Loucy (cell line): ENCODE data around the gene ZNF77.

ENCODE experiments used
- H2AFZ ChIP-seq: fragments of 200-600 bp; sonication (generic); 2 replicates; pipeline ENCODE4 v1.6.0; 2016; ENCODE audit warnings: antibody characterized with exemption, mild to moderate bottlenecking, low read length, moderate library complexity
- H3F3A ChIP-seq: fragments of 200-600 bp; 2 replicates; pipeline ENCODE4 v1.6.0; 2016; ENCODE audit warnings: antibody characterized with exemption, low read depth, mild to moderate bottlenecking
- H3K27me3 ChIP-seq: fragments of 200-600 bp; sonication (generic); 2 replicates; pipeline ENCODE4 v1.6.1; 2014; ENCODE audit warnings: low read length, mild to moderate bottlenecking; ENCODE audit not compliant: insufficient read depth, poor library complexity, severe bottlenecking
- H3K36me3 ChIP-seq: fragments of 200-600 bp; sonication (generic); 2 replicates; pipeline ENCODE4 v1.6.1; 2016; ENCODE audit warnings: low read length; ENCODE audit not compliant: insufficient read depth
- H3K4me1 ChIP-seq: fragments of 200-600 bp; sonication (generic); 2 replicates; pipeline ENCODE4 v1.5.1; 2014; ENCODE audit warnings: low read length, mild to moderate bottlenecking; ENCODE audit not compliant: insufficient read depth, poor library complexity, severe bottlenecking
- H3K4me2 ChIP-seq: fragments of 200-600 bp; sonication (generic); 2 replicates; pipeline ENCODE4 v1.6.0; 2014; ENCODE audit warnings: antibody characterized with exemption, low read length, low read depth, mild to moderate bottlenecking; ENCODE audit not compliant: poor library complexity, severe bottlenecking
- H3K4me3 ChIP-seq: fragments of 200-600 bp; sonication (generic); 2 replicates; pipeline ENCODE4 v1.5.1; 2014; ENCODE audit warnings: low read length, mild to moderate bottlenecking, mixed read lengths; ENCODE audit not compliant: poor library complexity, severe bottlenecking
- H3K79me2 ChIP-seq: fragments of 200-600 bp; sonication (generic); 2 replicates; pipeline ENCODE4 v1.6.1; 2014; ENCODE audit warnings: low read length; ENCODE audit not compliant: insufficient read depth
- H3K9ac ChIP-seq: fragments of 200-600 bp; sonication (generic); 2 replicates; pipeline ENCODE4 v1.6.0; 2014; ENCODE audit warnings: mild to moderate bottlenecking, low read depth, low read length, moderate library complexity; ENCODE audit not compliant: poor library complexity, severe bottlenecking
- H3K9me2 ChIP-seq: fragments of 200-600 bp; sonication (generic); replicated peaks from 2 replicates; pipeline ENCODE4 v1.6.1; 2016; ENCODE audit warnings: low read depth, low read length, mixed read lengths
- H3K9me3 ChIP-seq: fragments of 200-600 bp; sonication (generic); 2 replicates; pipeline ENCODE4 v1.6.1; 2014; ENCODE audit warnings: mild to moderate bottlenecking, antibody characterized with exemption, low read length, low read depth; ENCODE audit not compliant: insufficient read depth
- H4K20me1 ChIP-seq: fragments of 200-600 bp; sonication (generic); 2 replicates; pipeline ENCODE4 v1.6.0; 2014; ENCODE audit warnings: antibody characterized with exemption, low read length, mild to moderate bottlenecking; ENCODE audit not compliant: insufficient read depth, poor library complexity, severe bottlenecking
- EZH2phosphoT487 ChIP-seq: fragments of 200-600 bp; IDR thresholded peaks from 2 replicates; pipeline ENCODE4 v1.6.1; 2018; ENCODE audit warnings: antibody characterized with exemption, mild to moderate bottlenecking, moderate library complexity, borderline replicate concordance
- TF ChIP-seq, protein P1 (sequence below): fragments of 200-600 bp; sonication (generic); conservative IDR thresholded peaks from 2 replicates; pipeline ENCODE4 v1.5.1; 2014; ENCODE audit warnings: mild to moderate bottlenecking, antibody characterized with exemption, low read length

ZNF77 gene

DNA sequence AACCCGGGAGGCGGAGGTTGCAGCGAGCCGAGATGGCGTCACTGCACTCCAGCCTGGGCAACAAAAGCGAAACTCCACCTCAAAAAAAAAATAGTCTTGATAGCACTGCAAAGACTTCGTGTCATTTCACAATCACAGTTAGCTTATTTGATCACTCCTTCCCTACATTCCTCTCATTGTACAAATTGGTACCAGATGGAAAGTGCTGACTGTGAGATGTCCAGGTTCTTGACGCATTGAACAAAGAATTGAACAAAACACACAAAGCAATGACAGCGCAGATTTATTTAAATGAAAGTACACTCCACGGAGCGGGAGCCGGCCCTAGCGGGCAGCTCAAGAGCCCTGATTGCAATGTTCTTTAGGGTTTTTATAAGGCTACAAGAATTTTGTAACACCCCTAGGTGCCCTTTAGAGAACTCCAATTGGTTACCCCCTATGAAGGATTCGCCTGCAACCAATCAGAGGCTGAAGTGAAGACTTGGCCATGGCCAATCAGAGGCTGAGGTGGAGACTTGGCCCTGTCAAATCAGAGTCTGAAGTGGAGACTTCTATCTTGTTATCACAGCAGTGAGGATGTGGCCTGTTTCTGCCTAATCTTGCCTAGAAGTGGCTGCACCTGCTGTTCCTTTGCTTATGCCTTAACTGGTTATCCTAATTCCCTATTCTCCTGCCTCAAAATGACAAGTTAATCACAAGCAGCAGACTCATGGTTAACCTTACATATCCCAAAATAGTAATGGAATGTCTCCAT, 60.9 kb downstream of the ZNF77 start:
- no peak overlapping the region for H3K4me3 ChIP-seq
- TF ChIP-seq EZH2phosphoT487: no peak
- TF ChIP-seq, protein P1, sequence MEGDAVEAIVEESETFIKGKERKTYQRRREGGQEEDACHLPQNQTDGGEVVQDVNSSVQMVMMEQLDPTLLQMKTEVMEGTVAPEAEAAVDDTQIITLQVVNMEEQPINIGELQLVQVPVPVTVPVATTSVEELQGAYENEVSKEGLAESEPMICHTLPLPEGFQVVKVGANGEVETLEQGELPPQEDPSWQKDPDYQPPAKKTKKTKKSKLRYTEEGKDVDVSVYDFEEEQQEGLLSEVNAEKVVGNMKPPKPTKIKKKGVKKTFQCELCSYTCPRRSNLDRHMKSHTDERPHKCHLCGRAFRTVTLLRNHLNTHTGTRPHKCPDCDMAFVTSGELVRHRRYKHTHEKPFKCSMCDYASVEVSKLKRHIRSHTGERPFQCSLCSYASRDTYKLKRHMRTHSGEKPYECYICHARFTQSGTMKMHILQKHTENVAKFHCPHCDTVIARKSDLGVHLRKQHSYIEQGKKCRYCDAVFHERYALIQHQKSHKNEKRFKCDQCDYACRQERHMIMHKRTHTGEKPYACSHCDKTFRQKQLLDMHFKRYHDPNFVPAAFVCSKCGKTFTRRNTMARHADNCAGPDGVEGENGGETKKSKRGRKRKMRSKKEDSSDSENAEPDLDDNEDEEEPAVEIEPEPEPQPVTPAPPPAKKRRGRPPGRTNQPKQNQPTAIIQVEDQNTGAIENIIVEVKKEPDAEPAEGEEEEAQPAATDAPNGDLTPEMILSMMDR: no peak
- no peak overlapping the region for H3K4me2 ChIP-seq
- H3K79me2 ChIP-seq: no peaks in the 10 kb centered on the region
- H3F3A ChIP-seq: no peaks in the 10 kb centered on the region
- no peaks in the 10 kb centered on the region for H3K9me2 ChIP-seq
- no peaks in the 10 kb centered on the region for H3K27me3 ChIP-seq
- H3K9me3 ChIP-seq: peaks cover 4% of the 10 kb centered on the region; the same call in 1 of the 2 replicates
- H2AFZ ChIP-seq: no peak overlapping the region
- no peak overlapping the region for H3K9ac ChIP-seq
- no peaks in the 10 kb centered on the region for H3K36me3 ChIP-seq
- H4K20me1 ChIP-seq: no peaks in the 10 kb centered on the region
- no peaks in the 10 kb centered on the region for H3K4me1 ChIP-seq
